GM18858 (cell line): ENCODE data around the gene ZNF684.
"Not testable (repeated sequence)": the region's sequence is repeated elsewhere in the genome, so short reads cannot be mapped to it uniquely, and the experiment has no call there.

Experiments used
- ATAC-seq: cut with Tn5 transposase; IDR thresholded peaks from one replicate; pipeline ENCODE4 v1.9.1; 2021; ENCODE audit not compliant: unreplicated experiment

ZNF684 gene

GRCh38 chr1:40567825-40568224, 36.4 kb downstream of the ZNF684 start:
- no peak for ATAC-seq

- not testable (repeated sequence) for ATAC-seq
Measured at GRCh38 chr1:40574805-40575204, 43.4 kb downstream of the ZNF684 start.

- ATAC-seq = no peak
Measured at GRCh38 chr1:40575336-40575735, 43.9 kb downstream of the ZNF684 start.

- ATAC-seq = no peak
Measured at GRCh38 chr1:40582116-40582515, 50.7 kb downstream of the ZNF684 start.

GRCh38 chr1:40583980-40584379, 52.5 kb downstream of the ZNF684 start:
- ATAC-seq = no peak

GRCh38 chr1:40588586-40588985, 57.1 kb downstream of the ZNF684 start:
- ATAC-seq = no peak

GRCh38 chr1:40592107-40592803, 60.8 kb downstream of the ZNF684 start:
- no peak for ATAC-seq

GRCh38 chr1:40593449-40594186, 62.2 kb downstream of the ZNF684 start:
- no peak for ATAC-seq

- no peak for ATAC-seq
Measured at GRCh38 chr1:40594187-40594531, 62.7 kb downstream of the ZNF684 start.

GRCh38 chr1:40595623-40596022, 64.2 kb downstream of the ZNF684 start:
- ATAC-seq = no peak
